Measurements from ENCODE around the gene RGSL1.

The RGSL1 gene

DNA sequence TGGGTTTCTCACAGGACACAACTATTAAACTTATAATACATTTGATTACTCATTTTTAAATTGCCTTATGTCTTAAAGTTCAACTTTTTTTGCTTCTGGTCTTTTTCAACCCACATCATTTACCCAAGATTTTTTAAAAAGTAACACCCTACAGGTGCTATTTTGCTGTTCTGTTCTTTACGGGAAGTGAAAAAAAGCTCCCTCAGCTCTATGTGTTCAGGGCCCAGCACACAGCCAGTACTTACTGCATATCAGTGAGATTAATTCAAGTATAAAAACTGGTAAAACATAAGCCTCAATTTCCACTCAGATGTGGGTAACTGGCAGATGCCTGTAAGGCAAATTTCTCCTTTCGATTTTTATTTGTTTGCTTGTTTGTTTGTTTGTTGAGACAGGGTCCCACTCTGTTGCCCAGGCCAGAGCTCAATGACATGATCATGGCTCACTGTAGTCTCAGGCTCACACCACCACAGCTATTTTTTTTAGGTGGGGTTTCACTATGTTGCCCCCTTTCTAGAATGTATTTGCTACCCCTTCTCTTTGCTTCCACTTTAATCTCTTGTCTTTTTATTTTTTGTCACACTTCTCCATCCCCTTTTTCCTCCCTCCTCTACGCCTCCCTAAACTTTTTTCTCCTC, 118.8 kb downstream of the RGSL1 start:
- TF ChIP-seq, protein P1, sequence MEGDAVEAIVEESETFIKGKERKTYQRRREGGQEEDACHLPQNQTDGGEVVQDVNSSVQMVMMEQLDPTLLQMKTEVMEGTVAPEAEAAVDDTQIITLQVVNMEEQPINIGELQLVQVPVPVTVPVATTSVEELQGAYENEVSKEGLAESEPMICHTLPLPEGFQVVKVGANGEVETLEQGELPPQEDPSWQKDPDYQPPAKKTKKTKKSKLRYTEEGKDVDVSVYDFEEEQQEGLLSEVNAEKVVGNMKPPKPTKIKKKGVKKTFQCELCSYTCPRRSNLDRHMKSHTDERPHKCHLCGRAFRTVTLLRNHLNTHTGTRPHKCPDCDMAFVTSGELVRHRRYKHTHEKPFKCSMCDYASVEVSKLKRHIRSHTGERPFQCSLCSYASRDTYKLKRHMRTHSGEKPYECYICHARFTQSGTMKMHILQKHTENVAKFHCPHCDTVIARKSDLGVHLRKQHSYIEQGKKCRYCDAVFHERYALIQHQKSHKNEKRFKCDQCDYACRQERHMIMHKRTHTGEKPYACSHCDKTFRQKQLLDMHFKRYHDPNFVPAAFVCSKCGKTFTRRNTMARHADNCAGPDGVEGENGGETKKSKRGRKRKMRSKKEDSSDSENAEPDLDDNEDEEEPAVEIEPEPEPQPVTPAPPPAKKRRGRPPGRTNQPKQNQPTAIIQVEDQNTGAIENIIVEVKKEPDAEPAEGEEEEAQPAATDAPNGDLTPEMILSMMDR (IDR thresholded peaks at IDR 0.05; ENCODE audit: control insufficient read depth, extremely low read depth, insufficient read depth) = no peak
- DNase-seq (ENCODE audit: low read depth) = no peak
- H3K4me3 ChIP-seq (ENCODE audit: low read depth, low read length) = no peak overlapping the region

- no peak overlapping the region for H3K4me3 ChIP-seq (ENCODE audit: low read depth, low read length)
- TF ChIP-seq, protein P1 (IDR thresholded peaks at IDR 0.05; ENCODE audit: control insufficient read depth, extremely low read depth, insufficient read depth) = no peak
- DNase-seq (ENCODE audit: low read depth) = no peak
These were observed 120.1 kb downstream of the RGSL1 start for GRCh38 chr1:182569939-182570610.

GRCh38 chr1:182570611-182570970, 120.6 kb downstream of the RGSL1 start:
- no peak for DNase-seq (ENCODE audit: low read depth)
- H3K4me3 ChIP-seq (ENCODE audit: low read depth, low read length) = no peak overlapping the region
- TF ChIP-seq, protein P1 (IDR thresholded peaks at IDR 0.05; ENCODE audit: control insufficient read depth, extremely low read depth, insufficient read depth) = no peak

GRCh38 chr1:182574156-182574555, 124.2 kb downstream of the RGSL1 start:
- H3K4me3 ChIP-seq (ENCODE audit: low read depth, low read length) = no peak overlapping the region
- TF ChIP-seq, protein P1 (IDR thresholded peaks at IDR 0.05; ENCODE audit: control insufficient read depth, extremely low read depth, insufficient read depth) = no peak
- DNase-seq (ENCODE audit: low read depth) = no peak

- no peak overlapping the region for H3K4me3 ChIP-seq (ENCODE audit: low read depth, low read length)
- TF ChIP-seq, protein P1 (IDR thresholded peaks at IDR 0.05; ENCODE audit: control insufficient read depth, extremely low read depth, insufficient read depth) = no peak
- DNase-seq (ENCODE audit: low read depth) = no peak
These were observed 125.7 kb downstream of the RGSL1 start for GRCh38 chr1:182575540-182576149.

- TF ChIP-seq, protein P1 (IDR thresholded peaks at IDR 0.05; ENCODE audit: control insufficient read depth, extremely low read depth, insufficient read depth) = no peak
- no peak for DNase-seq (ENCODE audit: low read depth)
These were observed 130.8 kb downstream of the RGSL1 start for GRCh38 chr1:182580736-182581135.

More at GRCh38 chr1:182580736-182581135, 130.8 kb downstream of the RGSL1 start:
- H3K4me3 ChIP-seq (ENCODE audit: low read depth, low read length) = no peak overlapping the region
